NCI-H187 treated with DMSO at 0.1 percent for 48 hours (cell line): ENCODE results near the gene SEC61G.

Experiments used
- DNase-seq: peaks from one replicate; lab custom pipeline; 2025; lab: John Stamatoyannopoulos, UW

Gene SEC61G

DNA sequence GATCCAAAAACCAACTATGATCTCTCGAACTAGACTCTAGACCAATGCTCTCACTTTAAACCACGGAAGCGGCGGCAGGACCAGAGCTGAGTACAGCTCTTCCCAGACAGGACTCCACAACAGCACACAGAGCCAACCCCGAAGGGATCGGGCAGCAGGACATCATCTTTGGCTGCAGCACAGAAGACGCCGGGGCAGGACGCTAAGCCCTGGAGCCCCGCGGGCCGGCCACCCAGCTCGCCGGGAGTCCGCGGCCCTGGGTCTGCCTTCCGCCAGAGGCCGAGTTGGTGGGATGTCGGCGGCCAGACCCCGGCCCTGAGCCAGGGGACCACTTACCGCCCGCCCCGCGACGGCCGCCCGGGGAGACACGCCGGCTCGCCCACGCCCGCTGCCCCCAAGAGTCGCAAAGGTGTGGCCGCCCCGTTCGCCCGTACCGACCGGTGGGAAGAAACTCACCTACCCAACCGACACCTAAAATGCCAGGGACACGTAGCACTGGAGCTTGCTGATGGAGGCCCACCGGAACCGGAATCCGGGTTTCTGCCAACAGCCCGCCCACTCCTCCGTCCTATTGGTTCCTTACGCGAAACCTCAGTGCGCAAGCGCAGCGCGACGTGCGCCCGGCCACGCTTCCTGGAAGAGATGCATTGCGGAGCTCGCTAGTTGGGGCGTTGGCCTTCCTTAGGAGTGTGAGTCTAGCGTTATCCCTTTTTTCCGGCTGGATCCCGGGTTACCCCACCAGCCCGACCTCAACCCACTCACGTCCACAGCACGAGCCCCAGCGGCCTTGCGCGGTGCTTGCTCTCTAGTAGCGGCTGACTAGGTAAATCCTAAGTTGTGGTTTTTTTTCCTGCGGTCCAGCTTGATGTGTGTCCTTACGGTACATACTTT is at the start of gene SEC61G:
TSS of gene SEC61G (minus strand) at position 510 of the 891 bp plus-strand sequence. CDS start 1,623 bp downstream, outside the sequence.
- DNase-seq, result peak; percentile 66

DNA sequence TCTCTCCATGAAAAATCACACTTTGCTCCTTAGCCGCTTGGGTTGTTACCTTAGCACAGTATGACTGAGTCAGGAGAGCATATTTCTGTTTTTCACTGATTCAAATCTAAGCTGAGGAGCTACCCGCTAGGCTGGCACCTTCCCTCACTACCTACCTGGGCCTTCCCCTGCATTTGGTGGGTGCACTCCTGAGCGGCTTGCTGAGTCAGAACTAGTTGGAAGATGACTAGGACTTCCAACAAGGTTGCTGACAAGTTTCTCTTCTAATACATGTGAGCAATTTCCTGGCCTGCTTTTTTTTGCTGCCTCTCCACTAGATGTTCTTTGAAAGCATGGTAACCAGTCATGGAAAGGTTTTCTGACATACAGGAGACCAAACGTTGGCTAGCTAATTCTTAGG is 43.8 kb upstream of the SEC61G start:
- DNase-seq, result no peak

DNA sequence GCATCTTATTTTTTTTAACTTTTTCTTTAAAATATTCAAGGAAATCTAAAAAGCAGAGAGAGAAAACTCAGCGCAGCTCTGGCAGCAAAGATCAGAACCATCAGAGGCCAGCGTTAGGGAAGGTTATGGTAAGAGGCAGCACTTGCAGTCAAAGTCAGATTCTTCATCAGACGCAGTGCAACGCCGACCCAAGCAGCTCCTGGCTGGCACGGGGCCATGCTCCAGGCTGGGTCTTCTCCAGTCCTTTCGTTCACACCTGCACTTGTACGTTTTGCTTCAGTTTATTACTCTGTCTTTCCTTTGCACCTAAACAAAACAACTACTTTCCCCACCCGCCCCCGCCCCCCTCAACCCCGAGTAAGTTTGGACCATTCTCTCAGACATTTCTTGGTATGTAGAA is 43.1 kb upstream of the SEC61G start:
- no peak for DNase-seq

DNA sequence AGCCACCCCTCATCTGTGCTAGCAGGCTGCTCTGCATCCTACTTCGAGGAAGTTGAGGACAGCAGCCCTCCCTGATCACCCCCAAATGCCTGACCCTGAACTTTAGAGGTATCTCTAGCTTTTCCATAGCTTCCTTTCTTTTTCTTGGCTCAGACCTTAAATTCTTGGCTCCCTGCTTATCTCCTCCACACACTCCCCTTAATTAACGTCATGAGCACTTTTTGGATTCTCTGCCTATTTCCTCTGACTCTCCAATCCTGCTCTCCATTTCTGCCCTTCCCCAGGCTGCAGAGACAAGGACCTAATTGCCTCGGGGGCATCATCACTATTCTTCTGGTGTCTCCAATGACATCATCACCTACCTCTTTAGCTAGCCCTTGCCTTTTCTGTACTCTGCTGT is 40.8 kb upstream of the SEC61G start:
- no peak for DNase-seq

DNA sequence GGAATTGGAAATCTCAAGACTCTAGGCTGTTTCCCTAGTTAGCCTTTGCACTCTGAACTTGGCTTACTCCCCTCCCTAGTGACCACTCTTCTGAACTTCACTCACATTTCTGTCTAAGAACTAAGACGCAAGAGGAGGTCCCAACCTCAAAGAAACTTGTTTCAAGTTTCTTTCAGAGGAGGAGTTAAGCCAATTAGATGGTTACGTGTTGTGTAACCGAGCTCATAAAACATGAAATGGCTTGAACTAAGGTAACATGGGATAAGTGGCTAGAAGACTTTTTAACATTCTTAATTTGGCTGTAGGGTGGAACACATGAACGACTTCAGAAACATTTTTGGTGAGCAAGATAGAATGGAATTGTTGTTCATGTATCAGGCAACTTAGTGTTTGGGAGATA is 39.5 kb upstream of the SEC61G start:
- DNase-seq, result no peak

DNA sequence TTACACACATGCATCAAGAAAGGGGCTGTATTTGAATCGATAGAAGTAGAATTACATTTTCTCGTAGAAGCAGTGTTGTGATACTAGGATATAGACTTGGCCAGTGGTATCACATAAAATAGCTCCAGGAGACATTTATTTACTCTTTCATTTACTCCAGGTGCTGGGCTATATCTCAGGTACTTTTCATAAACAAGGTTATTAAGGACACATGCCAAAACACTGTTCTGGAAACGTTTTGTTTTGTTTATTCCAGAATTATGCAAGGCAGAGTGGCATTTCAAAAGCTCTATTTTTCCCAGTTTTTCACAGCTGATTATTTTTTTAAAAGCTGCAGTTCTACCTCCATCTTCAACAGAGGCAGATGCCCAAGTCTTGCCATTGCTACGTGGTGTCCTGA is 37.8 kb upstream of the SEC61G start:
- DNase-seq, result no peak

DNA sequence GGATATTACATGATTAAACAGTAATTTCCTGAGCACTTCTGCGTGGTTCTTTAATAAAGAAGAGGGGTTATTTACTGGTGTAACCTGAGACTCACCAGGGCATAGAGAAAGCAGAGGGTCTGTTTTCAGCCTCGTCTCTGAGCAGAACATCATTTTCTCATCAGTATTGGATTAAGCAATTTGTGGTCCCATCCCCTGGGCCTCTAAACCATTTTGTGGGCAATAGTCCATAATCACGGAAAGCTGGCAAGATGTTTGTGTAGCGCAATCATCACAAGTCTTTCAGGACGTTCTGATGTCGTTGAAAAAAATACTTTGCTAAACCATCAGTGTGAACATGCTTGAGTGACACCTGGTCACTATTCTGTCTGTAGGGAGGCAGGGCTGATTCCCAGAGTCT is 37.1 kb upstream of the SEC61G start:
- no peak for DNase-seq

DNA sequence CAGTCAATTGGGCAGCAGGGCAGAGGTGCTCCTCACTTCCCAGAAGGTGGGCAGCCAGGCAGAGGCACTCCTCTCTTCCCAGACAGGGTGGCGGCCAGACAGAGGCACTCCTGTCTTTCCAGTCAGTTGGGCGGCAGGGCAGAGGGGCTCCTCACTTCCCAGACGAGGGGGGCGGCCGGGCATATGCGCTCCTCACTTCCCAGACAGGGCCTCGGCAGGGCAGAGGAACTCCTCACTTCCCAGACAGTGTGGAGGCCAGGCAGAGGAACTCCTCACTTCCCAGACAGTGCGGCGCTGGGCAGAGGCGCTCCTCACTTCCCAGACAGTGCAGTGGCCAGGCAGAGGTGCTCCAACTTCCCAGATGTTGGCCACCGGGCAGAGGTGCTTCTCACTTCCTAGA is 33.4 kb upstream of the SEC61G start:
- DNase-seq, result no peak

DNA sequence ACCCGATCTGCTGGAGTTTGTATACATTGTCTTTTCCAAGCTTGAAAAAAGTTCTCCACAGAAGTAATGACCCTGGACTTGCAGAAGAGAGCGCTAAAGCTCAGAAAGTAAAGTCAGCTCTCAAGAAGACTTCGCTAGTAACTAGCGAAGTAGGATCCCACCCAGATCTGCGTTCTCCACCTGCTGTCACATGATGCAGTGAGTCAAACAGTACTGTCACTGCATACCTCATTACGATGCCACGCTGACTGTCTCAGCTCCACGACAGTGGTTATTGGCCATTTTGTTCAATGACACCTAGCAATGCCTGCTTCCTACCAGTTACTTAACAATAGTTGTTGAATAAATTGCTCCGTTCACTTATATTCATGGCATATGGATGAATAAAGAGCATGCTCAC is 29.7 kb upstream of the SEC61G start:
- DNase-seq, result no peak

DNA sequence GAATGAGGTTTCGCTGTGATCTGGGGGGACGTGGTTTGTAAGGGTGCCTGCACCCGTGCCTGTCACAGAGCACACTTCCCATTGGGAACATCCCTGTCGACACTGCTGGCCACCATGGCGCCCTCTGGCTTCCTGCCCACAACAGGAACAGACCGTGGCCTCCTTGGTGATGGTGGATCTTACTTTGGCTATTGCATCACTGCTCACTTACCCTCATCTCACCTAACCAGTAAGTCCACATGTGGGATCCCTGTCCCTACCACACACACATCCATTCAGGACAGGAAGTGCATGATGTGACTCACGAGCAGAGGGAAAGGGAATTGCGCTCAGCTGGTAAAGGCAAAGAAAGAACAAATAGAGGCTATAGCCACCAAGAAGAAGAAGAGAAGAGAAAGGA is 26.2 kb upstream of the SEC61G start:
- DNase-seq, result no peak

DNA sequence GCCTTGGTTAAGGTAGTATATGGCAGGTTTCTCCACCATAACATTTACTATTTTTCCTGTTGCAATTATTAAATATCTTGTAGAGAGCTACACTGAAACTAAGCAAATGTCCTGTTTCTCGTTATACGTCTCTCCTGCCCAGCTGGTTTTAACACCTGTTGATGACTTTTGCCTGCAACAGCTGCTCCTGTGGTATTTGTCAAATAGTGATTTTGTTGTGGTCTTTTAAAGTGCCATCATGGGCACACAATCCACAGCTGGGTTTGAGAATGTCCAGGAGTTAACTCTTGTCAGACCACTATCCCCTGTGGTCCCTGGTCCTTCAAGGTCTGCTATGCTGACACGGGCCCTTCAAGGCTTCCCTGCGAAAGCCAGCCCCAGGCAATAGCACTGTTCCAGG is 24.9 kb upstream of the SEC61G start:
- no peak for DNase-seq

DNA sequence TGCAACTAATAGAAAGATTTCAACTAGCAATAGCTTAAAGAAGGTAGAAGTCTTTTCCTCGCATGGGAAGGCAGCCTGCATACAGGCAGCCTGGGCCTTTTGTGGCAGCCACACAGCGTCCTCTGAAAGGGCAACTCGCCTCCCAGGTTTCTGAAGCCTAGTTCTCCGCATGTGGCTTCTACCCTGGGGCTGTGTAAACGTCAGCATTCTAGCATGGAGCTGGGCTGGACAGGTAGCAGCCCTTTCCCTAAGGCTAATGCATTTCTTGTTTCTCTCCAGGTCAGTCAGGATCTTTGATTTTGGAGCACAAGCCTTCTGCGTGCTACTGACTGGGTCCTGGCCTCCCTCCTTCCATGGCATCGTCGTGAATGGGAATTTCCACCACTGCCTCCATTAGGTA is 23.8 kb upstream of the SEC61G start:
- DNase-seq, result no peak

DNA sequence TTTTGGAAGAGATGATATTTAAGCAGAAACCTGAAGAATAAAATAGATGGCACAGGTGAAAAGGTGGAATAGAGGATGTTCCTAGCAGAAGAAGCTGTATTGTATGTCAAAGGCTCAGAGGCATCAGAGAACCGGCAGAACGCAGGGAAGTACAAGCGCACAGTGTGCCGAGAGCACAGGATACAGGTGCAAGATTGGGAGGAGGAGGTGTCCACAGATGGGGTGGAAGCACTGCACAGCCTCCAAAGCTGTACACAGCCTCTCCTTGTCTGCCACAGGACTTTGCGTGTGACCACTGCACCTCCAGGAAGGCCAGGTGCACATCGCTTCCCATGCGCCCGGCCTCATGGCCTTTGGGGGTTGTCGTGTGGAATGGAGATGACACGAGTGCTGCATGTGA is 23.3 kb upstream of the SEC61G start:
- DNase-seq, result no peak

DNA sequence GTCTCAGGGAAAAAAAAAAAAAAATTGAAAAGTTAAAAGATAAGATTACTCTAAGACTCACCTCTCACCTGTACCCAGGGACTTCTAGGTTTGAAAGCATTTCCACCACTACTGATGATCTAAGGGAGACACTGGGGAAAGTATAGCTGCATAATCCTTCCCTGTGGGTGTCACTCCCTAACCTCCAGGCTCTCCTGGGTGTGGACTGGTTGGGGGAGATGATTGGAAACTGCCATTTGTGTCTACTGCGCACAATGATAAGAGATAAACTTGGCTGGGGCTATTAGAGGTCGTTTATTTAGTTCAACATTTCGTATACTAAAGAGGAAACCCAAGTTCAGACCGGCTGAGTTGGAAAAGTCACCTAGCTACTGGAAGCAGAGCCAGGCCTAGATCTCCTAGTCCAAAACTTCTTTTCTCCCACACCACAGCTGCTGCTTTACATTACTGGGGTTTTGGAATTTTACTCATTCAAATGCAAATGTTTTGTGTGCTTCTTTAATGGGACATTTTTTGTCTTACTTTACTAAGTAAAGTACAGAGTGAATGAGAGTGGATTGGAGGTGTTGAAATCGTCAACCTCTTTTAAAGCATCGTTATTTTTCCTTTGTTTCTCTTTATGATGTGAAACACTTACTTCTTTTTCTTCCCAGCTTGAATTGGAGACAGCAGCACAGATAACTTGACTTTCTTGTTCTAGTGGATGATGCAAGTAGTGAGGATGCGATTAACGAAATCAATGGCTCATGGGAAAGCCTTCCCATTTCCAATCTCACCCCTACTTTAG is 22.3 kb upstream of the SEC61G start:
- DNase-seq, result no peak

DNA sequence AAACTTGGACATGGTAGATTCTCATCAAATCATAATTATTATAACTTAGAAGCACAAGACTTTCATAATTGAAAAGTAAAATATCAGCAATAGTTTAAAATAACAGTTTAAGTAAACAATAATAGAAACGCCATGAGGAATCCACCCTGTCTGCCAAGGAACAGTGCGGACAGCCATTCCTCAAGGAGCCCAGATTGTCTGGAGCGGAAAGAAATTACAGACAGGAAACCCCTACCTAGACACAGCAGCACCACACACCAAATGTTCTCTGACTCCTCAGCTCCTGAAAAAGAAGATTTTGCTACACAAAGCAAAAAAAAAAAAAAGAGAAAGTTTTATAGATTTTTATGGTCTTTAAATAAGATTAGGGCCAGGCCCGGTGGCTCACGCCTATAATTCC is 21.5 kb upstream of the SEC61G start:
- no peak for DNase-seq

DNA sequence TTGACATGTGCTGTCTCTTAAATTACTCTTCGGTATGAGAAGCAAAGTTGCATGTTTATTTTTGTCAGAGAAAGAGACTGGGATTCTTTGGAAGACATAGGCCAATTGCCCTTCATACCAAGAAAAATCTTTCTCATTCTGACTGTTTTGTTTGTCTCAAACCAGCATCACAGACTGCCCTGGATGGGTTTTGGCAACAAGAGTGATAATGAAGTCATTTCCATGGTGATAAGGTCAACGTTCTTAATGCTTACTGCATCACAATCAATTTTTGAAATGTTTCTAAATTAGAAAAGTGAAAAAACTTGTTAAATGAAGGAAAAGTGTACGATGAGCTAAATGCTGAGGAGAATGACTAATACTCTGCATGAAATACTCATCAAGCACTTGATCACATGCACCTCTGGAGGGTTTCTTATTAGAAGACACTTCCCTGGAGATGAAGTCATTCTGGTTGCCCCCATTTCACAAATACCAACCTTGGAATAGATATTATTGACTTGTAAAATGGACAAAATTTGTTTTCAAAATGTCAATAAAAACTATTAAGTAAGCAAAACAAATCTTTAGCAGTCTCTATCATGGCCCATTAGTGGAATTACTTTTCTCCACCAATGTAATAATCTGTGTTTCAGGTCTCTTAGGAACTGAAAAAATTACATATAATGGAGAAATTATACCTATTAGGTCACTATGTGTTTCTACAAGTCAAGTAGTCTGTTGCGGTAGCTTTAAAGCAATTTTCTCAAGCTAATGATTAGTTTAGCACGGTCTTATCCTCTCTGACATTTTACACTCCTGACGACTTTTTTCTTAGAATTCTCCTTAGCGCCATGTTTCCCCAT is 19.9 kb upstream of the SEC61G start:
- no peak for DNase-seq

DNA sequence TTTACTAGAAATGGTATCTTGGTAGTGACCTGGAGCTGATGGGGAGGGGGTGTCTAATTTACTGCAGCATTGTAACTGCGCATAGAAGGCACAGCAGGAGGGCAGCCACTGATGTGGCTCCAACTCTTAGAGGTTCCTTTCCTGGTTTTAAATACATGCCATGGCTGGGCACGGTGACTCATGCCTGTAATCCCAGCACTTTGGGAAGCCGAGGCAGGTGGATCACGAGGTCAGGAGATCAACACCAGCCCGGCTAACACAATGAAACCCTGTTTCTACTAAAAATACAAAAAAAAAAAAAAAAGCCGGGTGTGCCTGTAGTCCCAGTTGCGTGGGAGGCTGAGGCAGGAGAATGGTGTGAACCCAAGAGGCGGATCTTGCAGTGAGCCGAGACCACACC is 19.2 kb upstream of the SEC61G start:
- DNase-seq, result no peak

DNA sequence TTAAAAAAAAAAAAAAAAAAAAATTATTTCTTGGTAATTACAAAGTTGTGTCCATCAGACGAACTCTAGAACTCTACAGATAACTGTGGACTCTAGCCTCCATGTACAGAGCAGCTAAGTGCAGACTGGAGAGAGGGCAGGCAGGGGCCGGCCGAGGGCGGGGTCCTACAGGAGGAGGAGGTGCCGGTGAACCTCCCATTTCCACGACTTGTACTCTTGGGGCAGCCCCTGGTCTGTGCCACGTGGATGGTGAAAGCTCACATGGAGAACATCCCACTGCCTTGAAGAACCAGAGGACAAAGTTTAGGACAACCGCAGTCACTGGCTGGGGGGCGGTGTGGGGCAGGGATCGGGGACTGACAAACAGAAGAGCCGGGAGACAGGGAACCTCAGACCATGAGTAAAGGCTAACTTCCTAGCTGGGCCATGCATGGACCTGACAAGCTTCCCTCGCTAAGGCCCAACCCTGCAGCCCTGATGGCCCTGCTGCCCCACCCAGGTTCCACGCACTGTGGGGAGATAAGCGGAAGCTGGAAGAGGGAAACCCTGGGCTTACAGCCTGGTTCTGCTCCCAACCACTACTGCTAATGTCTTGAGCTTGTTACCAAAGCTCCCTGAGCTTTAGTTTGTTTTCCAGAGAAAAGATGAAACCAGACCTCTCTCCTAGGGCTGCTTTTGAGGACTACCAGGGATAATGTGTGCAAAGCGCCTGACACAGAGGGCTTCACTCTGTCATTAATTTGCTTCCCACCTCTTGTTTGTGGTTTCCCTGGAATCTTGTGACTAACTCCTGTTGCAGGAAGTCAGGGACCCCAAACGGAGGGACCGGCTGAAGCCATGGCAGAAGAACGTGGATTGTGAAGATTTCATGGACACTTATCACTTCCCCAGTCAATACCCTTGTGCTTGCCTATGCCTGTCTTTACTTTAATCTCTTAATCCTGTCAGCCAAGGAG is 16.1 kb upstream of the SEC61G start:
- no peak for DNase-seq

DNA sequence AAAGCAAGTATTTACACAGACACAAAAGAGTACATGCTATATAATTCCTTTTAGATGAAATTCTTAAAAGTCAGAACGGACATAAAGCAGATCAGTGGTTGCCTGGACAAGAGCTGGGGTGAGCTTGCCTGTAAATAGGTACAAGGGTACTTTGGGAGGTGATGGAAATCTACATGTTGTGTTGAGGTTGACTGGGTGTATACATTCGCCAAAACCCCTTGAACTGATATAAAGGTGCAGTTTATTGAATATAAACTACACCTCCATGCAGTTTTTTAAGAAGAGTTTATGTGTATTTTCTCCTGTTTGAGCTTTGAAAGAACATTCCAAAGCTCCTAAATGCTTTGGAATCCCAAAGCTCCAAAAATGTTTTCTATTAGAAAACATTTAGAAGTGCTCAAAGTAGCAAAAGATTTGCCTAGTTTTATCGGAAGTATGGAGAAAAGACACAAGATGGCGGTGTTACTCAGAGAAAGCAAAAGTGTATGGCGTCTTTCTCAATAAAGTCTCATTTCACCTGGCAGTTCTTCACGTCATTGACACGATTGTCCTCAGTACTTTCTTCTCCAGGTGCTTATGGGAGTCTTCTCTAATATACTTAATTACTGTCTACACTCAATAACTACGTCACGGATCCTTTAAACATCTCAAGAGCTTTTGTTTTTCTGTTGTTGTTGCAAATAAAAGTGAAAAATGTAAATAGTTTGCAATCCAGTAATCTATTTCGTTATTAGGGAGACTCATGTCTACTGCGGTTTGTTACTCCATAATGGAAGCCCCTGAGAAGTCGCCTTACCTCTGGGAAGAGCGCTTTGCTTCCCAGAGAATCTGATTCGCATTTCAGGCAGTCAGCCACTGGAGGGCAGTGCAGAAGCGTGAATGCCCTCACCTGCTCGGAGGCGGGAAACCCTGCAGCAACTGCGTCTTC is 14.7 kb upstream of the SEC61G start:
- DNase-seq, result peak; percentile 5

DNA sequence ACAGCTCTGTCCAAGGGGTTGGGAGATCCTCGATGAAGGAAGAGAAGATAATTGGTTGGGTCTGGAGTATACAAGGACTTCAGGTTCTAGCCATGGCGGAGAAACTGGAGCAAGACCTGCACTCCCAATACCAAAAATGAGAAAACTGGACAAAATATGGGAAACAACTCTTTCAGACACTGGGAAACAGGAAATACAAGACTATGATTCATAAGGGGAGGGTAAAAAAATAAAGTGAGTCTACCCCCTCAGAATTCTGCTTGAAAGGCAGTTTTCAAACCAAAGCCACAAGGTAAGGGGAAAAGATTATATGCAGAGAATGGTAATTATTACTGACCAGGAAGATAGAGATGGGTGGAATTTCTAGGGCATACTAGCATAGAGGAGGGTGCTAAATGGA is 10.2 kb upstream of the SEC61G start:
- DNase-seq, result no peak
